Thoracic aorta (tissue), 2 donors: ENCODE data around the gene LEMD3. TPM values are rescaled to one million over a fixed set of nuclear protein-coding genes. Genes with fewer than 3 reads are reported as not detected.
A peak's percentile ranks its signal among the peaks of the same experiment; 100 is the strongest.

ENCODE experiments used
- ATAC-seq: fragments of 150-250 bp; one replicate; pipeline ENCODE4 v1.8.0; 2017; ENCODE audit warnings: low read depth; ENCODE audit not compliant: insufficient number of reproducible peaks, low FRiP score
- DNase-seq: peaks from one replicate; pipeline ENCODE4 v3.0.0-alpha.2; 2020; ENCODE audit warnings: low spot score
- H3K27ac ChIP-seq, 2 donors: fragments of 200-600 bp; sonication (generic); 1 replicate in 1 of 2; 2 replicates in 1 of 2; pipeline ENCODE4 v1.5.1; 2016; ENCODE audit warnings: mild to moderate bottlenecking in 2 of 2, moderate library complexity in 2 of 2
- H3K27me3 ChIP-seq: fragments of 200-600 bp; sonication (generic); replicated peaks from 2 replicates; pipeline ENCODE4 v1.6.0; 2016; ENCODE audit warnings: mild to moderate bottlenecking; ENCODE audit not compliant: insufficient read depth
- H3K36me3 ChIP-seq: fragments of 200-600 bp; sonication (generic); one replicate; pipeline ENCODE4 v1.5.1; 2016
- H3K4me1 ChIP-seq, 2 donors: fragments of 200-600 bp; sonication (generic); 1 replicate in 1 of 2; 2 replicates in 1 of 2; pipeline versions ENCODE4 v1.5.1 to v1.6.0; 2016; ENCODE audit warnings: low read depth in 2 of 2, mild to moderate bottlenecking in 1 of 2; ENCODE audit not compliant: control insufficient read depth in 1 of 2
- H3K4me3 ChIP-seq: fragments of 200-600 bp; sonication (generic); 2 replicates; pipeline ENCODE4 v1.5.1; 2016; ENCODE audit warnings: mild to moderate bottlenecking
- H3K9me3 ChIP-seq: fragments of 200-600 bp; sonication (generic); 2 replicates; pipeline ENCODE4 v1.5.1; 2016
- CTCF ChIP-seq: fragments of 200-600 bp; sonication (generic); IDR thresholded peaks from one replicate; pipeline ENCODE4 v1.5.1; 2019; ENCODE audit warnings: antibody characterized with exemption
- total RNA-seq, 2 donors: library from RNA; depleted of rRNA; stranded (reverse); fragments of >200 nt; gene quantifications; one replicate each; pipeline versions ENCODE4 v1.1.0 to v1.2.3, GENCODE V29; 2016

LEMD3 gene
- total RNA-seq: 10 to 100 TPM; 21.8 to 61.4 TPM

GRCh38 chr12:65169320-65170208 is at the start of gene LEMD3:
Gene LEMD3 (plus strand): TSS chr12:65169583. CDS start chr12:65169597, 14 bp downstream.
- ATAC-seq (peak; percentile 63), DNase-seq (peak; percentile 88)
- H3K4me3 ChIP-seq: peak within 1 kb of the TSS; percentile 83
- no peaks in the 10 kb centered on the region for H3K27me3 ChIP-seq
- H3K4me1 ChIP-seq: peaks cover 38 to 43% of the 10 kb centered on the region in 2 donors
- H3K27ac ChIP-seq: peak within 1 kb of the TSS; percentile 90 to 97
- no peak for TF ChIP-seq CTCF
- no peaks in the 10 kb centered on the region for H3K36me3 ChIP-seq
- H3K9me3 ChIP-seq: no peaks in the 10 kb centered on the region

GRCh38 chr12:65121049-65121955 is 48.1 kb upstream of the LEMD3 start, which contains the start of gene WIF1:
Gene WIF1 (minus strand): TSS chr12:65121305. CDS start chr12:65121191, 114 bp downstream.
- TF ChIP-seq CTCF: peak; percentile 13
- ATAC-seq (no peak), DNase-seq (no peak)
- Histone ChIP-seq H3K36me3 (no peaks in the 10 kb centered on the region), H3K27ac (no peak within 1 kb of the TSS), H3K4me1 (peaks cover 4 to 9% of the 10 kb centered on the region in 2 donors), H3K9me3 (no peaks in the 10 kb centered on the region), H3K27me3 (no peaks in the 10 kb centered on the region), H3K4me3 (peak within 1 kb of the TSS; percentile 67)

GRCh38 chr12:65121956-65122469 is 47.4 kb upstream of the LEMD3 start:
- ATAC-seq (no peak), DNase-seq (no peak)
- Histone ChIP-seq H3K9me3 (no peaks in the 10 kb centered on the region), H3K4me1 (peaks cover 4 to 9% of the 10 kb centered on the region in 2 donors), H3K27ac (no peak overlapping the region), H3K36me3 (no peaks in the 10 kb centered on the region), H3K4me3 (no peak overlapping the region), H3K27me3 (no peaks in the 10 kb centered on the region)
- no peak for TF ChIP-seq CTCF

GRCh38 chr12:65122703-65123102 is 46.7 kb upstream of the LEMD3 start:
- no peak for TF ChIP-seq CTCF
- no peak overlapping the region for H3K4me3 ChIP-seq
- H3K36me3 ChIP-seq: no peaks in the 10 kb centered on the region
- ATAC-seq (no peak), DNase-seq (no peak)
- H3K9me3 ChIP-seq: no peaks in the 10 kb centered on the region
- no peaks in the 10 kb centered on the region for H3K27me3 ChIP-seq
- no peak overlapping the region for H3K27ac ChIP-seq
- peaks cover 4 to 9% of the 10 kb centered on the region in 2 donors for H3K4me1 ChIP-seq
